ENCODE measurements around the gene PTCH2. TPM values are rescaled to one million over a fixed set of nuclear protein-coding genes. Genes with fewer than 3 reads are reported as not detected.
"Not testable (repeated sequence)": the region's sequence is repeated elsewhere in the genome, so short reads cannot be mapped to it uniquely, and the experiment has no call there.

Gene PTCH2
- total and polyA plus RNA-seq, 2 donors (not counting 1 experiment from before 2014, with no cell fraction given): 1.3 to 1.7 TPM

- TF ChIP-seq EZH2 (IDR thresholded peaks at IDR 0.05; ENCODE audit: borderline replicate concordance, insufficient read depth, low read depth, low read length, poor library complexity, severe bottlenecking): no peak
- no peak for TF ChIP-seq CTCF (IDR thresholded peaks at IDR 0.05)
- H3K9me3 Mint-ChIP-seq (ENCODE audit: insufficient read depth): no peaks in the 10 kb centered on the region
- peak overlapping the region; percentile 46 for H3K27ac Mint-ChIP-seq
- H3K27ac ChIP-seq (ENCODE audit: low read length in 2 of 2): no peak overlapping the region
- POLR2A ChIA-PET: interaction anchor here (1.0 to 5.2 kb wide), 3 partner anchors 9 to 17 kb away, joined by 3 to 61 read pairs (median 59); partner anchors contain the start of genes BTBD19, DYNLT4 and PLK3
- DNase-seq: no peak
- H3K4me2 ChIP-seq (replicated peaks; ENCODE audit: low read depth, low read length, poor library complexity, severe bottlenecking): no peak overlapping the region
- peaks cover 40% of the 10 kb centered on the region for H3K4me1 Mint-ChIP-seq
- no peak overlapping the region for H3K9ac ChIP-seq (ENCODE audit: low read length)
- no peaks in the 10 kb centered on the region for H3K36me3 ChIP-seq (replicated peaks in 1 of 2; ENCODE audit: control extremely low read depth in 1 of 2, control insufficient read depth in 1 of 2, extremely low read depth in 1 of 2, insufficient read depth in 2 of 2, low read length in 1 of 2)
- H3K27me3 Mint-ChIP-seq: no peaks in the 10 kb centered on the region
- no peaks in the 10 kb centered on the region for H3K27me3 ChIP-seq (replicated peaks in 1 of 4; ENCODE audit: control extremely low read depth in 1 of 4, control insufficient read depth in 3 of 4, insufficient read depth in 4 of 4, low read length in 3 of 4)
- CTCF ChIA-PET: interaction anchor here (1.0 to 6.7 kb wide), 4 partner anchors 8 to 18 kb away, joined by 3 to 70 read pairs (median 16); partner anchors contain the start of genes BTBD19 and PLK3
- no peak for ATAC-seq (ENCODE audit: low read depth)
- intact Hi-C loops (cut with micrococcal nuclease): no loop called here
- WGBS (ENCODE audit: insufficient coverage): 88% methylated on average over 1 of the region's 2 CpGs
- H4K20me1 ChIP-seq (ENCODE audit: control insufficient read depth, insufficient read depth, low read length, poor library complexity, severe bottlenecking): no peaks in the 10 kb centered on the region
- no peak overlapping the region for H2AFZ ChIP-seq (ENCODE audit: insufficient read depth, low read depth, low read length, poor library complexity, severe bottlenecking)
- H3K4me1 ChIP-seq (ENCODE audit: control insufficient read depth in 2 of 2, insufficient read depth in 2 of 2, low read length in 2 of 2): peaks cover 19 to 36% of the 10 kb centered on the region in 2 donors
- peak overlapping the region; percentile 41 for H3K4me3 Mint-ChIP-seq
- H3K79me2 ChIP-seq (ENCODE audit: control insufficient read depth, insufficient read depth, low read length): no peaks in the 10 kb centered on the region
- no peak overlapping the region for H3K4me3 ChIP-seq (ENCODE audit: control extremely low read depth in 1 of 5, extremely low read depth in 1 of 5, insufficient read depth in 1 of 5, low read depth in 2 of 5, low read length in 4 of 5)
- no peaks in the 10 kb centered on the region for H3K9me3 ChIP-seq (ENCODE audit: control extremely low read depth in 1 of 3, control insufficient read depth in 2 of 3, insufficient read depth in 1 of 3, low read length in 2 of 3)
Measured at GRCh38 chr1:44817307-44817706, 25.7 kb downstream of the PTCH2 start.

- H2AFZ ChIP-seq (ENCODE audit: insufficient read depth, low read depth, low read length, poor library complexity, severe bottlenecking); intact Hi-C loops (cut with micrococcal nuclease); H3K27me3 Mint-ChIP-seq; H4K20me1 ChIP-seq (ENCODE audit: control insufficient read depth, insufficient read depth, low read length, poor library complexity, severe bottlenecking); H3K27ac Mint-ChIP-seq; H3K4me2 ChIP-seq (replicated peaks; ENCODE audit: low read depth, low read length, poor library complexity, severe bottlenecking); DNase-seq; H3K9me3 Mint-ChIP-seq (ENCODE audit: insufficient read depth); H3K4me3 Mint-ChIP-seq; H3K27ac ChIP-seq (ENCODE audit: low read length in 2 of 2); H3K27me3 ChIP-seq (replicated peaks in 1 of 4; ENCODE audit: control extremely low read depth in 1 of 4, control insufficient read depth in 3 of 4, insufficient read depth in 4 of 4, low read length in 3 of 4); H3K9me3 ChIP-seq (ENCODE audit: control extremely low read depth in 1 of 3, control insufficient read depth in 2 of 3, insufficient read depth in 1 of 3, low read length in 2 of 3); H3K36me3 ChIP-seq (replicated peaks in 1 of 2; ENCODE audit: control extremely low read depth in 1 of 2, control insufficient read depth in 1 of 2, extremely low read depth in 1 of 2, insufficient read depth in 2 of 2, low read length in 1 of 2); H3K4me3 ChIP-seq (ENCODE audit: control extremely low read depth in 1 of 5, extremely low read depth in 1 of 5, insufficient read depth in 1 of 5, low read depth in 2 of 5, low read length in 4 of 5); H3K79me2 ChIP-seq (ENCODE audit: control insufficient read depth, insufficient read depth, low read length); ATAC-seq (ENCODE audit: low read depth); H3K9ac ChIP-seq (ENCODE audit: low read length): not testable (repeated sequence)
- 98% methylated on average over 5 of the region's 9 CpGs for WGBS (ENCODE audit: insufficient coverage)
- ChIA-PET POLR2A (interaction anchor here (0.6 to 0.7 kb wide), 4 partner anchors 37 to 508 kb away, joined by 3 to 9 read pairs (median 4); no protein-coding TSS in a partner anchor), CTCF (interaction anchor here (3.3 kb wide), 1 partner anchor 16 kb away, joined by 20 read pairs; the partner anchor contains the start of gene PLK3)
- H3K4me1 Mint-ChIP-seq: peaks cover 50% of the 10 kb centered on the region
- H3K4me1 ChIP-seq (ENCODE audit: control insufficient read depth in 2 of 2, insufficient read depth in 2 of 2, low read length in 2 of 2): peaks cover 22 to 44% of the 10 kb centered on the region in 2 donors
Measured at GRCh38 chr1:44815926-44816325, 27.1 kb downstream of the PTCH2 start.
